GM21526 (cell line): ENCODE measurements around the gene FCSK.
"Not testable (repeated sequence)": the region's sequence is repeated elsewhere in the genome, so short reads cannot be mapped to it uniquely, and the experiment has no call there.

Source experiments
- ATAC-seq: cut with Tn5 transposase; IDR thresholded peaks from one replicate; pipeline ENCODE4 v1.9.1; 2021; ENCODE audit warnings: moderate library complexity; ENCODE audit not compliant: unreplicated experiment, low FRiP score

Gene FCSK

GRCh38 chr16:70430667-70431536, 23.5 kb upstream of the FCSK start:
- peak; percentile 50 for ATAC-seq

GRCh38 chr16:70432356-70432722, 22.1 kb upstream of the FCSK start:
- no peak for ATAC-seq

- no peak for ATAC-seq
These were observed 21.5 kb upstream of the FCSK start for GRCh38 chr16:70432723-70433457.

- ATAC-seq: no peak
These were observed 20.8 kb upstream of the FCSK start for GRCh38 chr16:70433458-70434103.

- no peak for ATAC-seq
These were observed 19.7 kb upstream of the FCSK start for GRCh38 chr16:70434484-70435260.

- no peak for ATAC-seq
These were observed 17.3 kb upstream of the FCSK start for GRCh38 chr16:70437017-70437581.

GRCh38 chr16:70437582-70438557, 16.5 kb upstream of the FCSK start:
- no peak for ATAC-seq

- ATAC-seq: peak; percentile 18
These were observed 15.8 kb upstream of the FCSK start for GRCh38 chr16:70438585-70438968.

- ATAC-seq: peak; percentile 82
These were observed 15.2 kb upstream of the FCSK start, which contains the start of gene ST3GAL2 for GRCh38 chr16:70438969-70439862. ST3GAL2 (minus strand) TSS chr16:70439100; CDS start chr16:70398530, 40,570 bp downstream.

GRCh38 chr16:70440009-70440692, 14.2 kb upstream of the FCSK start:
- ATAC-seq: no peak

- ATAC-seq: no peak
These were observed 12.9 kb upstream of the FCSK start for GRCh38 chr16:70441406-70441990.

- no peak for ATAC-seq
These were observed 12.1 kb upstream of the FCSK start for GRCh38 chr16:70442344-70442743.

- ATAC-seq: no peak
These were observed 9.9 kb upstream of the FCSK start for GRCh38 chr16:70444249-70445063.

GRCh38 chr16:70448075-70448474, 6.3 kb upstream of the FCSK start:
- ATAC-seq: no peak

GRCh38 chr16:70450142-70451003, 4.0 kb upstream of the FCSK start:
- not testable (repeated sequence) for ATAC-seq
